ENCODE measurements around the gene SRSF3. TPM values are rescaled to one million over a fixed set of nuclear protein-coding genes. Genes with fewer than 3 reads are reported as not detected.
"Not testable (repeated sequence)": the region's sequence is repeated elsewhere in the genome, so short reads cannot be mapped to it uniquely, and the experiment has no call there.

SRSF3 gene
- total and polyA plus RNA-seq, 2 experiments from 2014 or later: 135 to 192 TPM

- Histone ChIP-seq H3K27ac (no peak overlapping the region), H4K20me1 (ENCODE audit: insufficient read depth, poor library complexity, severe bottlenecking) (no peaks in the 10 kb centered on the region), H3K4me2 (no peak overlapping the region), H3K4me1 (ENCODE audit: insufficient read depth) (peaks cover 18% of the 10 kb centered on the region), H3K9me3 (ENCODE audit: low read depth) (no peaks in the 10 kb centered on the region), H3K4me3 (no peak overlapping the region), H3K9me2 (replicated peaks; ENCODE audit: insufficient read depth) (no peaks in the 10 kb centered on the region), H2AFZ (no peak overlapping the region), H3K27me3 (no peaks in the 10 kb centered on the region), H3K36me3 (replicated peaks; ENCODE audit: insufficient read depth, low read depth) (no peaks in the 10 kb centered on the region), H3K79me2 (no peaks in the 10 kb centered on the region)
- TF ChIP-seq EZH2 (IDR thresholded peaks at IDR 0.05; ENCODE audit: borderline replicate concordance) (no peak), CTCF (IDR thresholded peaks at IDR 0.05; ENCODE audit: poor library complexity) (no peak), EZH2phosphoT487 (IDR thresholded peaks at IDR 0.05; ENCODE audit: low read depth, severe bottlenecking, unreplicated experiment) (no peak)
- WGBS (ENCODE audit: low lambda C conversion rate, missing lambda C conversion rate): 61% methylated on average over 13 of the region's 13 CpGs
- DNase-seq (ENCODE audit: low spot score): no peak
Measured at GRCh38 chr6:36649701-36650484, 55.7 kb downstream of the SRSF3 start.

- no peak overlapping the region for H3K4me2 ChIP-seq
- H3K9me2 ChIP-seq (replicated peaks; ENCODE audit: insufficient read depth): no peaks in the 10 kb centered on the region
- no peak for DNase-seq (ENCODE audit: low spot score)
- no peaks in the 10 kb centered on the region for H3K9me3 ChIP-seq (ENCODE audit: low read depth)
- H3K4me1 ChIP-seq (ENCODE audit: insufficient read depth): peaks cover 18% of the 10 kb centered on the region
- H2AFZ ChIP-seq: no peak overlapping the region
- H4K20me1 ChIP-seq (ENCODE audit: insufficient read depth, poor library complexity, severe bottlenecking): no peaks in the 10 kb centered on the region
- no peak overlapping the region for H3K4me3 ChIP-seq
- 14% methylated on average over 2 of the region's 2 CpGs for WGBS (ENCODE audit: low lambda C conversion rate, missing lambda C conversion rate)
- H3K27me3 ChIP-seq: no peaks in the 10 kb centered on the region
- H3K27ac ChIP-seq: peak overlapping the region; percentile 29
- no peaks in the 10 kb centered on the region for H3K36me3 ChIP-seq (replicated peaks; ENCODE audit: insufficient read depth, low read depth)
- TF ChIP-seq EZH2 (IDR thresholded peaks at IDR 0.05; ENCODE audit: borderline replicate concordance) (no peak), CTCF (IDR thresholded peaks at IDR 0.05; ENCODE audit: poor library complexity) (no peak), EZH2phosphoT487 (IDR thresholded peaks at IDR 0.05; ENCODE audit: low read depth, severe bottlenecking, unreplicated experiment) (no peak)
- no peaks in the 10 kb centered on the region for H3K79me2 ChIP-seq
Measured at GRCh38 chr6:36650848-36651478, 56.8 kb downstream of the SRSF3 start.

GRCh38 chr6:36651659-36652379, 57.7 kb downstream of the SRSF3 start:
- DNase-seq (ENCODE audit: low spot score): no peak

GRCh38 chr6:36654469-36654868, 60.3 kb downstream of the SRSF3 start:
- not testable (repeated sequence) for H3K4me2 ChIP-seq; H4K20me1 ChIP-seq (ENCODE audit: insufficient read depth, poor library complexity, severe bottlenecking); H2AFZ ChIP-seq; H3K9me3 ChIP-seq (ENCODE audit: low read depth); H3K9me2 ChIP-seq (replicated peaks; ENCODE audit: insufficient read depth); H3K79me2 ChIP-seq; DNase-seq (ENCODE audit: low spot score); H3K27me3 ChIP-seq; H3K36me3 ChIP-seq (replicated peaks; ENCODE audit: insufficient read depth, low read depth); H3K4me3 ChIP-seq
- Histone ChIP-seq H3K4me1 (ENCODE audit: insufficient read depth) (peaks cover 25% of the 10 kb centered on the region), H3K27ac (peak overlapping the region; percentile 36)
- 77% methylated on average over 5 of the region's 5 CpGs for WGBS (ENCODE audit: low lambda C conversion rate, missing lambda C conversion rate)

More at GRCh38 chr6:36651659-36652379, 57.7 kb downstream of the SRSF3 start:
- Histone ChIP-seq H3K9me2 (replicated peaks; ENCODE audit: insufficient read depth) (no peaks in the 10 kb centered on the region), H3K27me3 (no peaks in the 10 kb centered on the region), H2AFZ (no peak overlapping the region), H3K4me1 (ENCODE audit: insufficient read depth) (peaks cover 18% of the 10 kb centered on the region), H3K4me3 (no peak overlapping the region), H3K79me2 (no peaks in the 10 kb centered on the region), H3K4me2 (no peak overlapping the region), H3K27ac (no peak overlapping the region), H3K36me3 (replicated peaks; ENCODE audit: insufficient read depth, low read depth) (no peaks in the 10 kb centered on the region), H4K20me1 (ENCODE audit: insufficient read depth, poor library complexity, severe bottlenecking) (no peaks in the 10 kb centered on the region), H3K9me3 (ENCODE audit: low read depth) (no peaks in the 10 kb centered on the region)
- TF ChIP-seq EZH2 (IDR thresholded peaks at IDR 0.05; ENCODE audit: borderline replicate concordance) (no peak), CTCF (IDR thresholded peaks at IDR 0.05; ENCODE audit: poor library complexity) (no peak), EZH2phosphoT487 (IDR thresholded peaks at IDR 0.05; ENCODE audit: low read depth, severe bottlenecking, unreplicated experiment) (no peak)
- WGBS (ENCODE audit: low lambda C conversion rate, missing lambda C conversion rate): 86% methylated on average over 11 of the region's 11 CpGs

All from hepatocyte (in vitro differentiated cells).